ENCODE measurements around the gene OR6K3. TPM values are rescaled to one million over a fixed set of nuclear protein-coding genes. Genes with fewer than 3 reads are reported as not detected.

OR6K3 gene
- total RNA-seq, 2 donors from 2014 or later: not detected

DNA sequence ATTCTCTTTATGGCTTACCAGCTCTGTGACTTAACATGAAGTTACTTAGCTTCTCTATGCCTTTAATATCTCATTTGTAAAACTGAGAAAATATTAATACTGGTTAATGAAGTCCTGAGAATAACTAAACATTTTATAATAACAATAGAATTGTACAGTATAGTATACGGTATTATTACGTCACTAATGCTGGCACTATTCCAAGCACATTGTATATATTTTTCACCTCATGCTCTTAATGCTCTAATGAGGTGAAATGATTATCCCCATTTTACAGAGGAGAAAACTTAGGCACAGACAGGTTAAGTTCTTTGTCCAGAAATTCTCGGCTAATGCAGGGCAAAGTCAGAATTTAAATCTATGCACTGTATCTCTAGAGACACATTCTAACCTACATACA, 856 bp downstream of the OR6K3 start:
- DNase-seq: no peak
- no peak overlapping the region for H3K4me3 Mint-ChIP-seq
- H3K4me1 Mint-ChIP-seq: no peaks in the 10 kb centered on the region
- no peaks in the 10 kb centered on the region for H3K27me3 ChIP-seq (ENCODE audit: control insufficient read depth, insufficient read depth, low read length, poor library complexity, severe bottlenecking)
- no peaks in the 10 kb centered on the region for H3K36me3 Mint-ChIP-seq (ENCODE audit: low read depth)
- no peak overlapping the region for H3K9ac ChIP-seq (ENCODE audit: extremely low read depth, low read length, poor library complexity, severe bottlenecking)
- H3K4me3 ChIP-seq (ENCODE audit: low read length): no peak overlapping the region
- H3K27me3 Mint-ChIP-seq (ENCODE audit: insufficient read depth): no peaks in the 10 kb centered on the region
- H3K9me3 ChIP-seq (ENCODE audit: control insufficient read depth, low read length): no peaks in the 10 kb centered on the region
- H3K27ac Mint-ChIP-seq: no peak overlapping the region
- no peaks in the 10 kb centered on the region for H3K9me3 Mint-ChIP-seq
- H3K27ac ChIP-seq (ENCODE audit: low read depth, low read length): no peak overlapping the region
- WGBS, 2 experiments (ENCODE audit: insufficient coverage in 1 of 2, insufficient read length in 1 of 2): 95% methylated on average over 3 of the region's 3 CpGs; no CpG with 5 or more reads in 1 of the 2 experiments
- TF ChIP-seq CTCF (conservative IDR thresholded peaks at IDR 0.05): no peak
- H3K36me3 ChIP-seq (ENCODE audit: control insufficient read depth, insufficient read depth, low read length): no peaks in the 10 kb centered on the region
- no peaks in the 10 kb centered on the region for H3K4me1 ChIP-seq (ENCODE audit: control insufficient read depth, insufficient read depth, low read length)

GRCh38 chr1:158717344-158717743, 3.2 kb downstream of the OR6K3 start:
- H3K27me3 Mint-ChIP-seq (ENCODE audit: insufficient read depth): peaks cover 1% of the 10 kb centered on the region
- no peaks in the 10 kb centered on the region for H3K27me3 ChIP-seq (ENCODE audit: control insufficient read depth, insufficient read depth, low read length, poor library complexity, severe bottlenecking)
- no peak overlapping the region for H3K27ac ChIP-seq (ENCODE audit: low read depth, low read length)
- H3K9ac ChIP-seq (ENCODE audit: extremely low read depth, low read length, poor library complexity, severe bottlenecking): no peak overlapping the region
- H3K4me1 ChIP-seq (ENCODE audit: control insufficient read depth, insufficient read depth, low read length): no peaks in the 10 kb centered on the region
- no peaks in the 10 kb centered on the region for H3K4me1 Mint-ChIP-seq
- no peak overlapping the region for H3K4me3 ChIP-seq (ENCODE audit: low read length)
- no peaks in the 10 kb centered on the region for H3K36me3 ChIP-seq (ENCODE audit: control insufficient read depth, insufficient read depth, low read length)
- H3K36me3 Mint-ChIP-seq (ENCODE audit: low read depth): no peaks in the 10 kb centered on the region
- no peak overlapping the region for H3K4me3 Mint-ChIP-seq
- DNase-seq: no peak
- H3K27ac Mint-ChIP-seq: no peak overlapping the region
- 70 to 76% methylated on average over 4 to 6 of the region's 6 CpGs for WGBS, 2 experiments (ENCODE audit: insufficient coverage in 1 of 2, insufficient read length in 1 of 2)
- no peak for TF ChIP-seq CTCF (conservative IDR thresholded peaks at IDR 0.05)
- H3K9me3 Mint-ChIP-seq: no peaks in the 10 kb centered on the region
- no peaks in the 10 kb centered on the region for H3K9me3 ChIP-seq (ENCODE audit: control insufficient read depth, low read length)

DNA sequence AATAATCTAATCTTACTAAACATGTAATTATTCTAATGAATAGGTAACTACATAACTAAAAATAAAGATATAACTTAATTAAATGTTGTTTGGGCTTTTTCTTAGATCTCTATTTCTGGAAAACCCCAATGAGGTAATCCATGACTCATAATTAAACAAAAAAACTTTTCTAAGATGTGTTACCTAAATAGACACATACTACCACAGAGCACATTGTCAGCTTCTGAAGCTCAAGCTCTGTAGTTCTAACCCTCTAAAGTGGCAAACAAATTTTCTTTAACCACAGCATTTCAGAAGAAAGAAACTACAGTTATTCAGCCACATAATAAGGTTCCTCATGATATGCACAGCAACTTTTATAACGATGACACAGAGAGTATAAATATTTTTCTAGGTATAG, 4.2 kb downstream of the OR6K3 start:
- peaks cover 1% of the 10 kb centered on the region for H3K27me3 Mint-ChIP-seq (ENCODE audit: insufficient read depth)
- no peaks in the 10 kb centered on the region for H3K4me1 ChIP-seq (ENCODE audit: control insufficient read depth, insufficient read depth, low read length)
- no peak for DNase-seq
- no peak overlapping the region for H3K27ac Mint-ChIP-seq
- H3K9me3 Mint-ChIP-seq: no peaks in the 10 kb centered on the region
- H3K27ac ChIP-seq (ENCODE audit: low read depth, low read length): no peak overlapping the region
- WGBS, 2 experiments (ENCODE audit: insufficient coverage in 1 of 2, insufficient read length in 1 of 2): 93 to 100% methylated on average over 1 of the region's 1 CpG
- H3K4me3 Mint-ChIP-seq: no peak overlapping the region
- no peaks in the 10 kb centered on the region for H3K4me1 Mint-ChIP-seq
- H3K36me3 ChIP-seq (ENCODE audit: control insufficient read depth, insufficient read depth, low read length): no peaks in the 10 kb centered on the region
- no peak overlapping the region for H3K4me3 ChIP-seq (ENCODE audit: low read length)
- no peaks in the 10 kb centered on the region for H3K36me3 Mint-ChIP-seq (ENCODE audit: low read depth)
- no peaks in the 10 kb centered on the region for H3K9me3 ChIP-seq (ENCODE audit: control insufficient read depth, low read length)
- no peaks in the 10 kb centered on the region for H3K27me3 ChIP-seq (ENCODE audit: control insufficient read depth, insufficient read depth, low read length, poor library complexity, severe bottlenecking)
- H3K9ac ChIP-seq (ENCODE audit: extremely low read depth, low read length, poor library complexity, severe bottlenecking): no peak overlapping the region
- no peak for TF ChIP-seq CTCF (conservative IDR thresholded peaks at IDR 0.05)
